AG09319 (cell line): ENCODE data around the gene S100A12.

ENCODE experiments used
- DNase-seq: peaks from one replicate; pipeline ENCODE4 v3.0.0-alpha.2; 2010; ENCODE audit warnings: low read depth; ENCODE audit errors: extremely low read depth
- CTCF ChIP-seq: IDR thresholded peaks from 2 replicates; pipeline ENCODE4 v1.5.1; 2011; ENCODE audit warnings: low read depth, mild to moderate bottlenecking, inconsistent platforms, low read length, moderate library complexity

S100A12 gene

GRCh38 chr1:153386500-153386901 is 11.1 kb upstream of the S100A12 start:
- DNase-seq = no peak
- TF ChIP-seq CTCF = no peak

- no peak for TF ChIP-seq CTCF
These were observed 9.6 kb upstream of the S100A12 start for GRCh38 chr1:153384958-153385580.

GRCh38 chr1:153380711-153381110 is 5.3 kb upstream of the S100A12 start:
- no peak for TF ChIP-seq CTCF
- no peak for DNase-seq

More at GRCh38 chr1:153384958-153385580, 9.6 kb upstream of the S100A12 start:
- DNase-seq = no peak

- no peak for DNase-seq
- TF ChIP-seq CTCF = no peak
These were observed 4.2 kb upstream of the S100A12 start for GRCh38 chr1:153379591-153379990.

- no peak for DNase-seq
- TF ChIP-seq CTCF = no peak
These were observed 1.4 kb downstream of the S100A12 start for GRCh38 chr1:153374071-153374470.

- no peak for DNase-seq
- no peak for TF ChIP-seq CTCF
These were observed 2.9 kb downstream of the S100A12 start for GRCh38 chr1:153372571-153372970.

- TF ChIP-seq CTCF = no peak
- DNase-seq = no peak
These were observed 4.2 kb downstream of the S100A12 start for GRCh38 chr1:153371231-153371630.
